ENCODE data around the gene BRWD1. TPM values are rescaled to one million over a fixed set of nuclear protein-coding genes. Genes with fewer than 3 reads are reported as not detected.

BRWD1 gene
- polyA plus RNA-seq, 1 donor (not counting 4 experiments of a cell fraction or from before 2014, with no cell fraction given), result 15.1 TPM

DNA sequence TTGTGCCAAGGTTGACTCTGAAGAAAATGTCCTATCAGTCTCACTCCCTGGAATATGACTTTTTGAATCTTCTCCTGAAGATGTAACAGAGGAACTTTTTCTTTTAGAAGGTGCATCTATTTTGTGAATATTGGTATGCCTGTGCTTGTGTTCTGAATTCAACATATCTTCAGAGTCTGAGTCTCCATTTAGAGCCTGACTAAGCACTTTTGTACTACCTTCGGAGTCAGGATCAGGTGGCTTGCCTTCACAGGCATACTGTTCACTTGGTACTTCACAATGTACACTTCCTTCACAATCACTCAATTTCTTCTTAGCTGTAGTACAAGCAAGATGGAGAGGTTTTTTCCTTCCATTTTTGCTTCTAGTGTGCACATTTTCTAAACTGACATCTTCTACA, 116.6 kb downstream of the BRWD1 start:
- H3K9me3 ChIP-seq (ENCODE audit: control insufficient read depth, low read depth, low read length), result no peaks in the 10 kb centered on the region
- peaks cover 11 to 20% of the 10 kb centered on the region in 2 experiments for H3K36me3 ChIP-seq (ENCODE audit: control insufficient read depth in 2 of 2, extremely low read depth in 1 of 2, insufficient read depth in 2 of 2, low read length in 2 of 2)

DNA sequence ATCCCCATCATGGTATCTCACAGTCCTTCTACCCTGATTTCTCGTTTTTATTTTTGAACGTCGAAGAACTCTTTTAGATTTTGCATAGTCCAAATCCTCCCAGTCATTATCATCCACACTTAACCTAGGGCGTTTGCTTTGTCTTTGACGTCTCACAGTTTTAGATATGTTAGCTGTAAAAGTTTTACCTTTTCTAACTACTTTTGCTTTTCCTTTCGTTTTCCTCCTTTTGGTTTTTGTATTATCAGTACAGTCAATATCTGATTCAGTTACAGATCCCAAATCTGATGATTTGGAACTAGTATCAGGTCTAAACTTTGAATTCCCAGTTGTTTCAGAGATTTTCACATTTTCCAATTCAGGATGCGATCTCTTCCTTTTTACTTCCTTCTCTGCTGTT, 117.1 kb downstream of the BRWD1 start:
- dilution Hi-C loops (cut with MboI; ENCODE audit: extremely low pct_ligation_motif_present, low sequenced_read_pairs), result no loop called here
- no peaks in the 10 kb centered on the region for H3K9me3 ChIP-seq (ENCODE audit: control insufficient read depth, low read depth, low read length)
- no peak overlapping the region for H3K4me2 ChIP-seq (ENCODE audit: control insufficient read depth, extremely low read depth, insufficient read depth, low read depth, low read length)
- H3K36me3 ChIP-seq (ENCODE audit: control insufficient read depth in 2 of 2, extremely low read depth in 1 of 2, insufficient read depth in 2 of 2, low read length in 2 of 2), result peaks cover 11 to 20% of the 10 kb centered on the region in 2 experiments
- H4K20me1 ChIP-seq (ENCODE audit: control insufficient read depth, extremely low read depth, insufficient read depth, low read length), result no peaks in the 10 kb centered on the region
- no peak overlapping the region for H2AFZ ChIP-seq (ENCODE audit: control insufficient read depth, low read length)
- H3K9me1 ChIP-seq (ENCODE audit: control insufficient read depth, extremely low read depth, insufficient read depth, low read length), result no peaks in the 10 kb centered on the region
- H3K9ac ChIP-seq (ENCODE audit: control insufficient read depth, extremely low read depth, insufficient read depth, low read length), result no peak overlapping the region
- no peak for TF ChIP-seq EZH2 (IDR thresholded peaks at IDR 0.05; ENCODE audit: low read length)
- TF ChIP-seq, protein P1, sequence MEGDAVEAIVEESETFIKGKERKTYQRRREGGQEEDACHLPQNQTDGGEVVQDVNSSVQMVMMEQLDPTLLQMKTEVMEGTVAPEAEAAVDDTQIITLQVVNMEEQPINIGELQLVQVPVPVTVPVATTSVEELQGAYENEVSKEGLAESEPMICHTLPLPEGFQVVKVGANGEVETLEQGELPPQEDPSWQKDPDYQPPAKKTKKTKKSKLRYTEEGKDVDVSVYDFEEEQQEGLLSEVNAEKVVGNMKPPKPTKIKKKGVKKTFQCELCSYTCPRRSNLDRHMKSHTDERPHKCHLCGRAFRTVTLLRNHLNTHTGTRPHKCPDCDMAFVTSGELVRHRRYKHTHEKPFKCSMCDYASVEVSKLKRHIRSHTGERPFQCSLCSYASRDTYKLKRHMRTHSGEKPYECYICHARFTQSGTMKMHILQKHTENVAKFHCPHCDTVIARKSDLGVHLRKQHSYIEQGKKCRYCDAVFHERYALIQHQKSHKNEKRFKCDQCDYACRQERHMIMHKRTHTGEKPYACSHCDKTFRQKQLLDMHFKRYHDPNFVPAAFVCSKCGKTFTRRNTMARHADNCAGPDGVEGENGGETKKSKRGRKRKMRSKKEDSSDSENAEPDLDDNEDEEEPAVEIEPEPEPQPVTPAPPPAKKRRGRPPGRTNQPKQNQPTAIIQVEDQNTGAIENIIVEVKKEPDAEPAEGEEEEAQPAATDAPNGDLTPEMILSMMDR (optimal IDR thresholded peaks at IDR 0.05 in 1 of 3, IDR thresholded peaks at IDR 0.05 in 1 of 3, conservative IDR thresholded peaks at IDR 0.05 in 1 of 3; ENCODE audit: extremely low read depth in 1 of 3, insufficient read depth in 2 of 3, low read length in 3 of 3), result no peak
- H3K4me1 ChIP-seq (ENCODE audit: control insufficient read depth, extremely low read depth, insufficient read depth, low read length), result no peaks in the 10 kb centered on the region
- H3K79me2 ChIP-seq (ENCODE audit: control insufficient read depth, insufficient read depth, low read length), result no peaks in the 10 kb centered on the region
- H3K27ac ChIP-seq (ENCODE audit: control insufficient read depth, insufficient read depth, low read length), result no peak overlapping the region
- FAIRE-seq, result no peak
- no peaks in the 10 kb centered on the region for H3K27me3 ChIP-seq (ENCODE audit: control insufficient read depth, extremely low read depth, insufficient read depth, low read length)
- H3K4me3 ChIP-seq (ENCODE audit: control insufficient read depth in 2 of 3, extremely low read depth in 1 of 3, insufficient read depth in 2 of 3, low read depth in 1 of 3, low read length in 3 of 3), result no peak overlapping the region
- no peak for DNase-seq (ENCODE audit: low read depth, low spot score)

More for the DNA sequence above, 116.6 kb downstream of the BRWD1 start:
- Histone ChIP-seq H2AFZ (ENCODE audit: control insufficient read depth, low read length) (no peak overlapping the region), H3K9ac (ENCODE audit: control insufficient read depth, extremely low read depth, insufficient read depth, low read length) (no peak overlapping the region), H3K9me1 (ENCODE audit: control insufficient read depth, extremely low read depth, insufficient read depth, low read length) (no peaks in the 10 kb centered on the region), H3K27me3 (ENCODE audit: control insufficient read depth, extremely low read depth, insufficient read depth, low read length) (no peaks in the 10 kb centered on the region), H3K4me3 (ENCODE audit: control insufficient read depth in 2 of 3, extremely low read depth in 1 of 3, insufficient read depth in 2 of 3, low read depth in 1 of 3, low read length in 3 of 3) (no peak overlapping the region), H4K20me1 (ENCODE audit: control insufficient read depth, extremely low read depth, insufficient read depth, low read length) (no peaks in the 10 kb centered on the region), H3K27ac (ENCODE audit: control insufficient read depth, insufficient read depth, low read length) (no peak overlapping the region), H3K79me2 (ENCODE audit: control insufficient read depth, insufficient read depth, low read length) (no peaks in the 10 kb centered on the region), H3K4me2 (ENCODE audit: control insufficient read depth, extremely low read depth, insufficient read depth, low read depth, low read length) (no peak overlapping the region), H3K4me1 (ENCODE audit: control insufficient read depth, extremely low read depth, insufficient read depth, low read length) (no peaks in the 10 kb centered on the region)
- DNase-seq (ENCODE audit: low read depth, low spot score) (no peak), FAIRE-seq (no peak)
- dilution Hi-C loops (cut with MboI; ENCODE audit: extremely low pct_ligation_motif_present, low sequenced_read_pairs), result no loop called here
- TF ChIP-seq EZH2 (IDR thresholded peaks at IDR 0.05; ENCODE audit: low read length), result no peak
- TF ChIP-seq, protein P1 (optimal IDR thresholded peaks at IDR 0.05 in 1 of 3, IDR thresholded peaks at IDR 0.05 in 1 of 3, conservative IDR thresholded peaks at IDR 0.05 in 1 of 3; ENCODE audit: extremely low read depth in 1 of 3, insufficient read depth in 2 of 3, low read length in 3 of 3), result no peak

All from keratinocyte (primary cell).